Measurements from ENCODE around the gene EHD4.

Gene EHD4

DNA sequence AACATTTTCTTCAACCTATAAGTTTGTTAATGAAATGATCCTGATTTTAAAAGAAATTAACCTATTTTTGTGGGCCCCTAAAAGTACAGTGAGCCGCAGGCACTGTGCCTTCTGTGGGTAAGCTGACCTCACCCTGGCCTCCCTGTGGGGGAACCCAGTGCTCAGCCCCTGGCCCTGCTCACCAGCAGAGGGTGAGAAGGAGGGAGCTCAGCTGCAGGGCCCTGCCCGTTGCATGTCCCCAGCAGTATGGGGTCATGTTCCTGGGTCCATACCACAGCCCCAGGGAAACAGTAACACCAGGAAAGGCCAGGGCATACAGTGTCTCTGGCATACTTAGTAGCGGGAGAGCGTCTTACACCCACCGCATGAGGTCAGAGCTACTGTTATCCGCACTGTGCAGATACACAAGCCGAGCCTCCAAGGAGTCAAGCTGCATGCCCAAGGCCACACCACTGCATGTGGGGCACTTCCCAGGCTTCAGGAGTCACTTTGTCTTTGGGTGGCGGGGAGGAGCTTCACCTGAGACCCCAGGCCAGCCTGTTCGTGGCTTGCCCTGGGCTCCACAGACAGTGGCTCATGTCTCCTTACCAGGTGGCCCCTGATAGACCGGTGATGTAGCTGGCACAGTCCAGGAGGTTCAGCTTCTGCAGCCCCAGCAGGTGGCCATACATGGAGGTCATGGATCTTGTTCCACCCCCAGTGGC lies 22.6 kb upstream of the EHD4 start:
- no peak for DNase-seq

- no peak for DNase-seq
These were observed 21.9 kb upstream of the EHD4 start for GRCh38 chr15:41994171-41994650.

- DNase-seq = peak; percentile 6
These were observed 21.3 kb upstream of the EHD4 start for GRCh38 chr15:41993472-41994170.

GRCh38 chr15:41992803-41993190 lies 20.4 kb upstream of the EHD4 start:
- no peak for DNase-seq

- DNase-seq = no peak
These were observed 19.9 kb upstream of the EHD4 start for GRCh38 chr15:41992151-41992802.

GRCh38 chr15:41990691-41991090 lies 18.3 kb upstream of the EHD4 start:
- DNase-seq = no peak

DNA sequence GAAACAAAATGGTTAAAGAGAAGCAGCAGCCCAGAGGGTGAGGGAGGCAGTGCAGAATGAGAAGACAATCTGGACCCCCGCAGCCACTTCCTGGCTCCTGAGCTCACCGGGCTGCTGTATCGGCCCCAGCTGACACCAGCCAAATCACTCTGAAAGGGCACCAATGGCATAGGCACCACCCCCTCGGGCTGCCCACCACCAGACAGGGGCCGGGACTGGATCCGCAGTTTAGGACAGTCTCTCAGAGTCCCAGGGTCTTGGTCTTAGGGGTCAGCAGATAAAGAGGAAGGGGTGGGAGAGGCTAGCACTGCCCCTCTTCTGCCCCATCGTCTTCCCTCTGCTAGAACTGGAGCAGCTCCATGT lies 17.9 kb upstream of the EHD4 start:
- no peak for DNase-seq

DNA sequence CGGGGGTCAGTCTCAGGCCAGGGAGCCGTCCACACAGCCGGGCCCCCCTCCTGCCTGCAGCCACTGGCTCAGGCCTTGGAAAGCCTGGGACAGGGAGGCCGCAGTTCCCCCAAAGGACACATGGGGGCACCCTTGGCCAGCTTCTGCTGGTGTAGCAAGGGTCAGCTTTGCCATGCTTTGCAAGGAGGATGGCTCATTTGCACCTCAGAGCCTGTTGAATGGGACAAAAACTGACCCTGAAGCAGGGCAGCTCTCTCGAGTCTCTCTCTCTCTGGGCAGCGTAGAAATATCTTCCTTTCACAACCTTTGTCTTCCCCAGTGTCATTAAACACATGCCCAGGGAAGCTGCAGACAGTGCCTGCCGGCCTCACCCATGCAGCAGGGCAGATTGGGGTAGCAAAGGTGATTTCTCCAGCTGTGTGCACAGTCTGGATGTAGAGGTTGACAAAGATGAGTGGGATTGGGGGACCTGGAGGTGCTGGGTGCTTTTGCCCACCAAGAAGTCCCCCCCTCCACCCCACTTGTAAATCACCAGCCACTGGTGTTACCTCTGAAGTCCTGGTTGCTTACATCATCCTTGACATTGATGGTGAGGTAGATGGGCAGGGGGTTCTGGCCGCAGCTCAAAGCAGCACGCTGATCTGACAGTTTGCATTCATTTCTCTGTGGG lies 17.4 kb upstream of the EHD4 start:
- DNase-seq = peak; percentile 48

DNA sequence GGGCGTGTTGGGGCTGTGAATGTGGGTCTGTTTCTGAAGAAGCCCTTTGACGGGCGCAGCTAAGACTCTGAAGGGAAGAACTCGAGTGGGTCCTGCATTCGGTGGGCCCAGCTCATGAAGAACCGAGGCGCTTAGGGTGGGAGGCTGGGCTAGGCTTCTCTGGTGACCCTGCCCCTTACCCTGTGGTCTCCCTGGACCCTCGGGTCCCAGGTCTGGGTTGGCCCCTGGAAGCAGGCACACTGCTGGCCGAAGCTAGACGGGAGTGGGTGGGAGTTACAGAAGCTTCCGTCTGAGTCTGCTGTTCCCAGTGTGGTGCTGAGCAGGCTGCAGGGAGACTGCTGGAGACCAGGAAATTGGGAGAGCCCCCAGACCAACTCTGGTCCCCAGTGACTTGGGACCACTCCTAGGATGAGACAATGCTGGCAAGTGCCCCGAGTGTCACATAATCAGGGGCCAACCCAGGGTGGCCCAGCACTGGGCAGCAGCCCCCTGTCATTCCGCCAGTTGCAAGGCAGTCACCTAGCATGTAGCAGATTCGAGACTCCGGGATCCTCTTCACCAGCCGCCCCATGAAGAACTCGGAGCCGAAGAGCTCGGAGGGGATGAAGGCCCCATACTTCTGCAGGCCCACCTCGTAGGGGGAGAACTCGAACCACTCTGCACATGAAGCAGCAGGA lies 16.7 kb upstream of the EHD4 start:
- DNase-seq = no peak

- no peak for DNase-seq
These were observed 15.5 kb upstream of the EHD4 start for GRCh38 chr15:41987925-41988275.

DNA sequence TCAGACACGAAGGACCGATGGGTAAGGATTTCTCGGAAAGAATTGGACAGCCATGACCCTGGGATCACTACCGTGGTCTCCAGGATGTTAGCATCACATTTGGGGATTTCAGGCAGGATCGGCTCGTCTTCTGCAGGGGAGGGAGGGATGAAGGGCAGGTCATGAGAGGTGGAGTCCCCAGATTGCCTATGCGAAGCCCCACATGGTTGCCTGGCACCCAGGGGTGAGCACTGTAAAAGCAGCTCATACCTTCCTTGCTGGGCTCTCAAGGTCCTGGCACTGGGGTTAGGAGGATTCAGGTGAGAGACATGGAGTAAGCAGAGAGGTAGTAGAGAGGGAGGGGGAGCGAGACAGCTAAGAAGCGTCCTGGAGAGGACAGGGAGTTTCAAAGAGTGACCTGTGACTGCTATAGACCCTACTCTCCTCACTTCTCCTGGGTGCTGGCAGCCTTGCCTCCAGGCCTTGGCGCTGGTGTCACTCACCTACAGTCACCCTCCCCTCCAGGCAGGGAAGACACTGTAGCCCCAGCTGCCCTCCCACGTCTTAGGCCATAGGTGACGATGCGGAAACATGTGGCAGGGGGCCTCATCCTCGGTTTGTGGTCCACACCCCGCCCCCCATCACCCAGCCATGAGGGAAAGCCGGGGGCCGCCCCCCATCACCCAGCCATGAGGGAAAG lies 15.0 kb upstream of the EHD4 start:
- no peak for DNase-seq

DNA sequence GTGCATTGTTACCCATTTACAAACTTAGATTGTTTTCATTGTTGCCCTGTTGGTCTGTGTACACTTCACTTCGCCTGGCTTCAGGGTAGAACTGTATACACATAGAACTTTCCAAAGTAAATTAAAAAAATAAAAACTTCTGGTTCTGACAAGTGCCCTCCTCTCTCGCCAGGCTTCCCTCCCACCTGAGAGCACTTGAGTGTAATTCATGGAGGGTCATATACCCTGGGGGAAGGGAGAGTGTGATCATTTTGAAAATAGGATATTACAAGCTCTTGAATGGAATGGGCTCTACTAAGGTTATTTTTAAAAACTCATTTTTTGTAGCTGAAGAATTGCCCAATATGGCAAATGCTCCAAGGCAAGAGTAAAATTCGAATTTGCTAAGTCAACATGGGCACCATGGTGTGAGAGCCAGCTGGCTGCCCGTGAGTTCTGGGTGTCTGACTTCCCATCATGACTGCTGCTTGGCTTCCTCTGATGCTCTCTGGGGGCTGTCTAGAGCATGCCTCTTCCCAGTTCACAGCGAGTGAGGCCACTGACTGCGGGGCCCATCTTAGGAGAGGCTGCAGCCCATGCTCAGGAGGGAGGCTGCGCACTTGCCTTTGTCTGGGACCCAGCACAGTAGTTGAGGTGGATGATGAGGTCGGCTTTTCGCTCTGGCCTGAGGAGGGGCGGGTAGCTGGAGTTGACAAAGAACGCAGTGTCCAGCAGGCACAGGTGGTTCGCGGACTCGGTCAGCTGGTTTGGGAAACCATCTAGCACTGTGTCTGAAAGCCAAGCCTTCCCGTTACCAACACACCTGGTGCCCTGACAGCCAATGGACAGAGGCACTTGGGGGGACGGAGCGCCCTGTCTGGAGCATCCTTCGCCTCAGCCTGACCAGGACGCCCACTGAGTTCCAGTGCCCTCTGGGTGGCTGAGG lies 13.1 kb upstream of the EHD4 start:
- no peak for DNase-seq

DNA sequence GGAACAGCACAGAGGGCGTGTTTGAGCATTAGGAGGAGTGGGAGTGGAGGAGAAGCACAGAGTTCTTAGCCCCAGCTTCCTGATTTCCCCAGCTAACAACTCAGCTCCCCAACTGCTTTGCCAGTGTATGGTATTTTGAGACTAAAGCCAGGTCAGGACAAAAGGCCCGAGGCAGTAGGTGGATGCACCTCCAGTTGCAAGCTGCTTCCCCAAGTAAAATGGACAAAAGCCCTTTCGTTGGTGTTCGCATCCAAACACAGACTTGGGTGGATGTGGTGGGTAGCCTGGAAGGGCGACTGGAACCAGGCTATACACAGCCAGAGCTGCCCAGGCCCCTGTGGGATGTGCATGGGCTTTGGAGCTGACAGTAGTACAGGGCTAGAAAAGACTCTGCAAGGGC lies 12.3 kb upstream of the EHD4 start:
- DNase-seq = no peak

- no peak for DNase-seq
These were observed 11.5 kb upstream of the EHD4 start for GRCh38 chr15:41983621-41984571.

DNA sequence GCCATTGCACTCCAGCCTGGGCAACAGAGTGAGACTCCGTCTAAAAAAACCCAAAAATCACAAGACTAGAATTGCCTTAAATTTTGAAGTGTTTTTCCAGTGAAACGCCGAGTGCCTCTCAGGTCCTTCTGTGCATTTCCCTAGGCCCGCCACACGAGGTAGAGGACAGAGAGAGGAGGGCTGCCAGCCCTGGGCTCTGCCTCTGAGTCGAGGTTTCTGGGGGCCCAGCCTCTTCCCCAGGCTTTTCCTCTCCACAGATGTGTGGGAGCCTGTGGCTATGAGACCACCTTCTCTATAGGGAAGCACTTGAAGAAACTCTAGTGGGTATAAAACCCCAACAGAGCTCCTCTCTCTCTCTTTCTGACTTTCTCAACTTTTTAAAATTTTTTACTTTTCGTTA lies 10.9 kb upstream of the EHD4 start:
- DNase-seq = no peak

DNA sequence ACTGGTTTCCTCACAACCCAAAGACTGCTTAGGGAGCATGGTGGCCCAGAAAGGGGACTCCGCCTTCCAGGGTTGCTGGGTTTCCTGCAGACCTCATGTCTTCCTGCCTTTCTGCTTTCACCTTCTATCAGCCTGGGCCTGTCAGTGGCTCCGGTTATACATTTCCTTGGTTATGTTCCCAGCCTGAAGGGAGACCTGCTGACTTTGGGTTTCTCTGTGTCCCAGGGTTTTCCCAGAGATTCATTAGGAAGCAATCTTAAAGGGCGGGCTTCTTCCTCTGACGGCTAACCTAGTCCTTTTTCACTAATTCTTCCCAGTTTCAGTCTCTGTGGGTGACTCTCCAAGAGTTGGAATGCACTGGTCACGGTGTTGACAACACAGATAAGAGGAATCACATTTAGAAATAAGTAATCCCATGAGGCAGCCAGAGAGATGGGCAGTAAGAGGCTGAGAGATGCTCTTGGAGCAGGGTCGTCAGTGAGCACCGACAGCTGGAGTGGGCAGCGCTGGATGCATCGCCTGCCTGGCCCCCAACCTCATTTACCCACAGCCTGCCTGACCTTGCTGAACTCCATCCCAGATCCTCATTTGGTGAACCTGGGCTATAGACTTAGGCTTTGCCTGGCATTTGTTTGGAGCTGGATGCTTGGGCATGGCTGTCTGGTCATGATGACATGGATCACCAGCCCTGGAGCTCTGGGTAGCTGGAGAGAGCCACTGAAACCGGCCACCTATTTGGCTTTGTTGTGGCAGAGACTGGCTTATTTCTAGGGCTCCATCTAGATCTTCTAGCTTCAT lies 10.0 kb upstream of the EHD4 start:
- no peak for DNase-seq

DNA sequence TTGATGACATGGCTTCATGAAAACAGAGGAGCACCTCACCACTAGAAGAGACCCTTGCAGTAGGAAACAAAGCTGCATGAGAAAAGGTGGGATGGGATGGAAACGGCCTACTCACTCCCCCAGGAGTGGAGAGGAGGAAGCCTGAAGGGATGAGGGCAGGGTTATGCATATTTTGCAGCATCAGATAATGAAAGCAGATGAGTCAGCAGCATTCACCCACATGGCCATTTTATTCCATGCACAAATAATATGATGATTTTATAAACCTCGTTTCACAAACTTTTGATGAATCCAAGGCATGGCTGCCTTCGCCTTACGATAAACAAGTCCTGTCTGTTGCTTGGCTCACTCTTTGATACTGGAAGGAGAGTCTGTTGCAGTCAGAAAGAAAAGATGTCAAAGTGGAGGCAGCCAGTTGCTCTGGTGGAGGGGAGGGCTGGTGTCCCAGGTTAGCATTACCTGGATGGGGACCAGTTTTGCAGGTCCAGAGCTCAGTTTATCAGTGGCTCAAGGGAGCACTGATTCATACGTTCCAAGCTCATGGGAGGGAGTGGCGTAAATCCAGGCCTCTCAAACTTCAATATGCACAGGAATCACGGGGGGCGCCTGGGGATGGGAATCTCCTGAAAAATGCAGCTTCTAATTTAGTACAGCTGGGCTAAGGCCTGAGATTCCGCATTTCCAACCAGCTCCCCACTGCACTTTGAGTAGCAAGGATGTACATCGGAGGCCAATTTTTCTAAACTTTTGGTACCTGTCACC lies 9.2 kb upstream of the EHD4 start:
- DNase-seq = no peak

- DNase-seq = no peak
These were observed 8.4 kb upstream of the EHD4 start for GRCh38 chr15:41980654-41981323.

Measured in NCI-H69 (cell line).